CD4-positive, alpha-beta T cell treated with Interleukin-1 beta for 1 hour (primary cell): ENCODE data around the gene OR2T27.
"Not testable (repeated sequence)": the region's sequence is repeated elsewhere in the genome, so short reads cannot be mapped to it uniquely, and the experiment has no call there.

Source experiments
- DNase-seq, 2 donors: peaks; one replicate each; pipeline ENCODE4 v3.0.0-alpha.2; 2020 to 2022

Gene OR2T27, protein sequence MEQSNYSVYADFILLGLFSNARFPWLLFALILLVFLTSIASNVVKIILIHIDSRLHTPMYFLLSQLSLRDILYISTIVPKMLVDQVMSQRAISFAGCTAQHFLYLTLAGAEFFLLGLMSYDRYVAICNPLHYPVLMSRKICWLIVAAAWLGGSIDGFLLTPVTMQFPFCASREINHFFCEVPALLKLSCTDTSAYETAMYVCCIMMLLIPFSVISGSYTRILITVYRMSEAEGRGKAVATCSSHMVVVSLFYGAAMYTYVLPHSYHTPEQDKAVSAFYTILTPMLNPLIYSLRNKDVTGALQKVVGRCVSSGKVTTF

DNA sequence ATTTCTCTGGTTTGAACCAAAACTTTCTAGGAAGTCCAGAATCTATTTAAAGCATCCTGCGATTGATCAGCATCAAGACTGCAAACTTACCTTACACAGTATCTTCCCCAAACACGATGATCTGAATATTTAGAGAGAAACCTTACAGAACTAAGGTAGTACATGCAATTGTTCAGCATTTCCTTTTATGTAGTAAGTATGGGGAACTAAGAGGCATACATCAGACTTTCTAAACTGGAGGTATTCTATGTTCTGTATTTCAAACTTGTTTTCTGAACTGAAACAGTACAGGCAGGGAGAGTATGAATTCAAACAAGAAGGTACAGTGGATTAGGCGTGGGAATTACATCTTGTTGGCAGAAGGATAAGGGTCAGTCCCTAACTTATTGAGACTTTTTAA, at the start of gene OR2T27:
TSS of gene OR2T27 (minus strand) at position 175 of the 400 bp plus-strand sequence. CDS start 4,644 bp downstream, outside the sequence.
- not testable (repeated sequence) for DNase-seq

DNA sequence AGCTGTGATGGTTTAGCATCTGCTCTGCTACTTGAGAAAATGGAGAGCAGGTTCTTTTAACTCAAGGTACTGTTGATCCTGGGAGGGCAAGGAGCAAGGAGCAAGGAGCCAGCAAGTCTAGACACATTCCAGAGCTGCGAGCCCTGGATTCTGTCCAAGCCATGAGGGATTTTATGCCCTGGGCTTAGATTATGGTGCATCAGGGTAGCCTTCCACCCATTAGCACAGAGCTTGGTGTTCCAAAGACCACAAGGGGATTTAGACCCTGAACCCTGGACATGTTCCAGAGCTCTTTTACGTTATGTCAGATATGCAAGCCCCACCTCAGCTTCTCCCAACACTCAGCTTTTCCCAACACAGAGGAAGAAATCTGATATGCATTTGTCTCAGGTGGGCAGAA, 49.3 kb upstream of the OR2T27 start:
- no peak for DNase-seq

DNA sequence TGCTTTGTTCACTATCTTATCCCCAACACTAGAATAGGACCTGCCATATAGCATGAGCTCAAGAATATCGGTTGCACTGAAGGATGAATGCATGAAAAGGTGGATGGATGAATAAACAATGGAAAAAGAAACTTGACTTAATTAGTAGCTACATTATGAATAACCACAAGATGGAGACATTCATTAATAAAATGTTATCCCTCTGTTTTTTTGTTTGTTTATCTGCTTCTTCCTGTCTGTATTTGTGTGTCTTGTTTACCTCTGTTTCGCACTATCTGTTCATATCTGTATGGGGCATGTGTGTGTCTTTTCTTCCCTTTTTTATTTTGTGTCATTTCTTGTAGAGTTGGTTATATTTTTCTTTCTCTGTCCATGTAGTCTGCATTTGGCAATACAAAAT, 48.3 kb upstream of the OR2T27 start:
- DNase-seq: no peak

DNA sequence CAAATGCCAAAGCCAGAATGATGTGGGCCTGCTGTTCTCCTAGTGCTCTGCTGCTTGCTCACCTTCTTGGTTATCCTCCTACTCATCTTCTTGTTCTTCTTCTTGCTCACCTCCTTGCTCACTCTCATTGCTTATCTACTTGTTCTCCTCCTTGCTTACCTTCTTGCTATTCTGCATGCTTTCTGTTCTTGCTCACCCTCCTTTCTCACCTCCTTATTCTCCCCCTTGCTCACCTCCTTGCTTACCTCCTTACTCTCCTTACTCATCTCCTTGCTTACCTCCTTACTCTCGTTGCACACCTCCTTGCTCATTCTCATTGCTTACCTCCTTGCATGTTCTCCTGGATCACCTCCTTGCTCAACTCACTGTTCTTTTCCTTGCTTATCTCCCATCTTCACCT, 47.4 kb upstream of the OR2T27 start, which contains the start of gene OR14I1:
TSS of gene OR14I1 (minus strand) at position 53 of the 400 bp plus-strand sequence.
- no peak for DNase-seq

DNA sequence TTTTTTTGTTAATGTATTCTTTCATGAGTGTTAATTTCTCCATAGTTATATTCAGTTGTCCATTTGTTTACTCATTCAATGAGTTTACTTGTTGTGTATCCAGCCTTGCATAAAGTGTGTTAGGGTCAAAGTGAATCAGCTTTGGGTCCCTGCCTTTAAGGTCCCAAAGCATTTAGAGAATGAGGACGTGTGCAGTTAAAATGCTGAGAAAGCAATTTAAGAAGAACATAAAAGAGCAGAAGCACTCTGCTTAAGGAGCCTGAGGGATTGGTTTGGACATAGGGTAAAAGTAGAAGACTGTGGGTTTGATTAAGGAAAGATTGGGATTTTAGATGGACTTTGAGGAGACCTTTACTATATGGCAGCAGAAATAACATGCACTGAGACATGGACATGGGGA, 43.8 kb upstream of the OR2T27 start:
- DNase-seq: no peak

DNA sequence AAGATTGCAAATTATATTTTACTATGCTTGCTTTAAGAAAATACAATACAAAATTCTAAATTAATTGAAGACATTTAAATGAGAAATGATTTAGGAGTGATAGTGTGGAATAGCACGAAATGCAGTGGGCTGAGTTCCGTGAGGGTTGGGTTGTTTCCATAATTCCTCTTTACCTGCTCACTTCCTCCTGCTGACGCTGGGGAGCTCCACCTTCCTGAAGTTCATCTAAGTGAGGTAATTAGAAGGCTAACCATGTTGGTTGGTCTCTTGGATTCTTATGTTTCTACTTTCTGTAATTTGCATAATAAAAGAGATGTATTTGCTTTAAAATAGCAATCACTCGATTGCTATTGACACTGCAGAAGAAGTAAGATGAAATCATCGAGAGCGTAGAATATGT, 42.6 kb upstream of the OR2T27 start:
- no peak for DNase-seq

DNA sequence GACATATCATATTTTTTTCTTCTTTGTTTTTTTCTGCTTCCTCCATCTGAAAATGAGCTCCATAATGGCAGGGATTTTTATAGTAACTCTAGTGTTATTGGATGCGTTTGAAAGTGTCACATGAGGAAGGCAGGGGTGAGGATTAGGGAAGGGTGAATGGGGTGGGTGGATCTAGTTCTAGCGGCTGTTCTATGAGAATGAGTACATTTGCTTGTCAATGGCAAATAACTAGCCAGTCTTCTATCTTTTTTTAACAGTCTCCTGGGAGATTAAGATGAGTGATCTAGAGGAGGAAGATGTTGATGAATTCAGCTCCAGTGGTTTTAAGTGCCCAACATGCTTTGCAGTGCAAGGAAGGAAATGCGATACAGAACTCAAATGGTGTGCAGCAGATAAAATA, 41.4 kb upstream of the OR2T27 start:
- DNase-seq: no peak

DNA sequence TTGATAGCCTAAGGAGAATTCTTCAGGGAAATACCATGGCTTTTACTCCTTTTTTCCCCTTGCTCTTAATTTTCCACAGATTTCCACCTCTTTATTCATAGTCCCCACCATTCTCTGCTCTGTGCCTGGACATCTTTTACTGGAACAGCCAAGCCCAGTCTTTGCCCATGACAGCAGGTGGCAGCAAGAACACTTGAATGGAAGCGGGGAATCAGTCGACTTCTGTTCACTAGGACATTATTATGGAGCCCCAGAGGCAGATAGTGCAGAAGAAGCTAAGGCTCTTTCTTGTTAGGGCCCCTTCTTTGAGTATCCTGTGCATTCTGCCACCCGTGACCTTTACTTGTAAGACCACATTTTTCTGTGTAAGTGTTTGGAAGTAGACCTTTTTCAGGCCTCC, 40.9 kb upstream of the OR2T27 start:
- peak in 1 of 2 donors; percentile 6 for DNase-seq

DNA sequence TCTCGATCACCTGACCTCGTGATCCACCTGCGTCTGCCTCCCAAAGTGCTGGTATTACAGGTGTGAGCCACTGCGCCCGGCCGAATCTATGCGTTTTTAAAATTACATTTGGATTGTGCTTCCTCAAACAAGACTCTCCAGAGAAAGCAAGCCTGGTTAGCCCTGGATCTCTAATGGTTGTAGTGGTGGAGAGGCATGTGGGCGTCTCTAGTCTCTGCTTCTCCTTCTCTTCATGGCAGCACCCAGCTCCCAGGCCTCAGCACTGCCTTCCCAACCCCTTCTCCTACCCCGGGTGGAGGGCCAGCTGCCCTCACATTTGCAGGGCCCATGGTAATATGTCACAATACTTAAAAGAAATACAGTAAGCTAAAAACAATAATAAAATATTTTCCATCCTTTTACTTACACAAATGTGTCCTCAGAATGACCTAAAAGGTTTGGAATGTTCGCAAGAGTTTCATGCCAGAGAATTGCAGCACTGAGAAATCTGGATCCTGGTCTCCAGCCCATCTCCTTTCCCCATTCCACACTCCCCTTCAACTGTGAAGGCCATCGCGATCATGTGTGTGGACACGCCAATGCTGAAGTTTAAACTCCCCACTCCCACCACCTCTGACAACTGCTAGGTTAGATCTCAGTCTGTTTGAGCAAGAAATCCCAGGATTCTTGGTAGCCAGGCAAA, 40.3 kb upstream of the OR2T27 start:
- DNase-seq: no peak

DNA sequence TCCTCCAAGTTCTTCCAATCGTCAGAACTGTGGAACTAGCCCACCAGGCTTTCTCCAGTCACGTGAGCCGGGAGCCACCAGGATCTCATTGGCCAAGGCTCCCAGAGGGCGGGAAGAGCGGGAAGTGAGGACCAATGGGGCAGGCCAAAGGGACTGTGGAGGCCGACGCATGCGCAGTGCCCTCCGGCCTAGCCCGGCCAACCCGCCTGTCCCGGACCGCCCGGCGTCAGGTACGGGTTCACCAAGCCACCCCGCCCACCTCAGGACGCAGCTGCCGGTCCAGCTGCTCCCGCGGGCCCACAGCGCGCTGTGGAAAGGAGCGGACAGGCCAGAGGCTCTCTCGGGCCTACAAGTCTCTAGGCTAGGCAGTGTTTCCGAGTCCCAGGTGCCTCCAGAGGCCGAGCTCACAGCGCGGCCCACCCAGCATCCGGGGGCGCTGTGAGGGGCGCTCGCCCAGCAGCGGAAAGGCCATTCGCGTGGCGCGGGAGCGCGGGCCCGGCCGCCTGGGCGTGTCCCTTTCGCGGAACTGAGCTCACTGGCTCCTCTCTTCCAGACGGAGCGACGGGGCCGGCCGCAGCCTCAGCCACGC, 36.3 kb upstream of the OR2T27 start:
- no peak for DNase-seq

DNA sequence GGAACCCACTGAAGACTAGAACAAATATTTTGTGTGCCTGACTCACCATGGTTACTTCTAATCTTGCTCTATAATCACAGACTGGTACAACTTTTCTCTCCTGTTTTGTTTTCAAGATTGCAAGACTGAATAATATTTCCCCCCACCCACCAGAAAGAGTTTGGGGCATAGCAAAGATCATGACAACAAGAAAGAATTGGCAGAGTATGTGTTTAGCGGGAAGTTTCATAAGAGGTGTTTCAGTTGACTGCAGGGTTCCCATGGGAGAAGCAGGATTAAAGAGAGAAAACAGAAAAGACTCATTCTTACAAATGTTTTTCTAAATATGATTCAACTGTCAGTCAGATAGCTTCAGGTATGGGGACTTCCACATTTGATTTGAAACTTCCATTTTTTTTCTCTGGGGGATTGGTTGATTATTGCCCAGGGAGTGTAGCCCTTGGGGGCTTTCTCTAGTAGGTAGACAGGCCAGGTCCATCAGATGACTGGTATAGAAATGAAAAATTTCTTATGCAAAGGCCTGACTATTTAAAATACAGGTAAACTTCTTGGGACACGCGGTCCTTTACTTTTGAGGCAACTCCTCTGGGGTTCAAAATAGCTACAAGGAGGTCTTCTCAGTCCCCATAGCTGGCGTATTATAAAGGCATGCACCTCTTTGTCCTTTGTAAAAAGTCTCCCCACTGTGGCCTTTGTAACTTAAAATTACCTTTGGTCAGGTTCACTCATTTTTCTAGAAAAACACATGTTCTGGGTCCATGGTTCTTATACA, 33.4 kb upstream of the OR2T27 start:
- no peak for DNase-seq

DNA sequence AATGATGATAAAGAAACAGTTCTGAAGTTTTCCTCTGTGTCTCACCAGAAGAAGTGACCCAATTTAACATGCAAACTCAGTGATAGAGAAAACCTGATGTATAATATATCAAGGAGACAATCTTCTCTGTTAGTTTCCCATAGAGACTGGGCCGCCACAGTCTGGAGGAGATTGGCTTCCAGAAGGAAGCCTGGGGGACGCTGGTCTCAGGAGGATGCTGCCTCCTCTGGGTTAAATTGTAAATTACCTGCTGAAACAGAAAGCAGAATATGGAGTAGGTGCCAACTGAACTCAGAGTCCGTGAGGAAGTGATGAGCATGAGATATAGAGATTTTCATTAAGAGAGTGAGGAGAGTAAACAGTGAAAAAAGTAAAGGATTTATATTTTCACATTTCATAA, 31.5 kb upstream of the OR2T27 start:
- DNase-seq: peak; percentile 23 to 34

DNA sequence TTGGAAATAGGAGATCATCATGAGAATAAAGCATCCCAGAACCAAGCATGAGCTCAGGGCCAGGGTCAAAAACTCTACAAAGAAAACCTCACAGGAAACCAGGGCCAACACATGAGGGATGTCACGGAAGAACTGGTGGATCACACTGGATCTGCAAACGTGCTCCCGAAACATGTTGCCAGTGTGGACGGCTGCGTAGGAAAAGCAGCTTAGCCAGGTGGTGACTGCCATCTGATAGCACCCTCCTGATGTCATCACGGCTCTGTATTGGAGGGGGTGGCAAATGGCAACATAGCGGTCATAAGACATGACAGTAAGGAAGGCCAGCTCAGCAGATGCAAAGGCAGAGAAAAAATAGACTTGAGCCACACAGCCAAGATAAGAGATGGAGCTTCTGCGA, 26.3 kb upstream of the OR2T27 start:
- no peak for DNase-seq

DNA sequence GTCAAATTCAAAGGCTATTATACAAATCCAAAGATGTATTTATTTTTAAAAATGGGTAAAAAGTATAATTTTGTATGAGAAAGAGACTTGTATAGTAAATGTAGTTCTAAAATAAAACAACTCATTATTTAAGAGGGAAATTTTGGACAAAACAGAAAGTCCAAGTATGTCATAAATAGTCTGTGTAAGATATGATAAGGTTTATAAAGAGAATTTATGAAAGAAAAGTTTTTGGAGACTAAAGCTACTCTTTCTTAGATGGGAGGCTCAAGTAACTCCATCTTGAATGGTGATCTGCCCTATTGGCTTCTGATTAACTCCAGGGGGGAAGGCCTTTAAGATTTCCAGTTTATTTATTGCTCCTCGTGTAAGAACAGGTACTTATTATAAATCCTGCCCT, 14.7 kb upstream of the OR2T27 start:
- no peak for DNase-seq

DNA sequence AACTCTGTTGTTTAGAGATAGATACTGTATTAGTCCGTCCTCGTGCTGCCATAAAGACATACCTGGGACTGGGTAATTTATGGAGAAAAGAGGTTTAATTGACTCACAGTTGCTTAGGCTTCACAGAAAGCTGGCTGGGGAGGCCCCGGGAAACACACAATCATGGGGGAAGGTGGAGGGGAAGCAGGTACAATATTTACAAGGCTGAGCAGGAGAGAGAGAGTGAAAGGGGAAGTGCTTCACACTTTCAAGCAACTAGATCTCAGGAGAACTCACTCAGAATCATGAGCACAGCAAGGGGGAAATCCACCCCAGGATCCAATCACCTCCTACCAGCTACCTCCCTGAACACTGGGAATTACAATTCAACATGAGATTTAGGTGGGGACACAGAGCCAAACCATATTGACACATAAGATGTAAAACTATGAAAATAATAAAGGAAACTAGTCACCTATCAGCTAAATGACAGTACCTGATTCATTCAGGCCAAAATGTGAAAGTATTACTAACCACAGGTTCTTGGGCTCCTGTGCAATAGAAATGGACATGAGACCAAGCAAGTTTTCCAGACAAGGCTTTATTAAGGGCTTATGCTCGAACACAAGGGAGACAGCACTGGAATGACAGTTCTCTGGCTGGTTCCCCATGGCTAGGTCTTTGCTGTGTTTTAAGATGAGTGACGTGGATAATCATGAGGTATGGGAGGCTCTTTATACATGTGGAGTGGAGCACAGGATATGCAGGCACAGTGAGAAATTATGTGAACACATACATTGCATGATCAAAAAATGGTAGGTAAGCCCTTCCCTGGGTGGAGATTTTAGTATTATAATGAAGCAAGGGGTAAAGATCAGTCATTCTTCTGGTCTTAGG, 8.4 kb upstream of the OR2T27 start:
- peak in 1 of 2 donors; percentile 7 for DNase-seq

DNA sequence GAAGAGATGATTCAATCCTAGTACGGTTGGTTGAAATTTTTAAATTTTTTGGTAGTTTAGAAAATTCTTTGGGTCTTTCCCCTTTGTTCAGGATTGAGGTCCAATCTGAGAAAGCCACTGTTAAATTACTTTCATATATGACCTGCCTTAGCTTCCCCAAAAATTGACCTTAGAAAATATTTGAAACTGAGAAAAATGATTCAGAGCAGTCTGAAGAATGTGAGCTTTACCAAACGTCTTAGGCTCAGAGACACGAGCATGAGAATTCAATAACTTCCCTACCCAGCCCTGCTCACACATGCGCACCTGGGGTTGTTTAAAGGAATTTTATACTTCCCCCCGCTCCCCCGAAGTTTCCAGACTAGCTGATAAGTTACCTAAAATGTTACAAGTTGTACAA, 1.5 kb upstream of the OR2T27 start:
- not testable (repeated sequence) for DNase-seq

DNA sequence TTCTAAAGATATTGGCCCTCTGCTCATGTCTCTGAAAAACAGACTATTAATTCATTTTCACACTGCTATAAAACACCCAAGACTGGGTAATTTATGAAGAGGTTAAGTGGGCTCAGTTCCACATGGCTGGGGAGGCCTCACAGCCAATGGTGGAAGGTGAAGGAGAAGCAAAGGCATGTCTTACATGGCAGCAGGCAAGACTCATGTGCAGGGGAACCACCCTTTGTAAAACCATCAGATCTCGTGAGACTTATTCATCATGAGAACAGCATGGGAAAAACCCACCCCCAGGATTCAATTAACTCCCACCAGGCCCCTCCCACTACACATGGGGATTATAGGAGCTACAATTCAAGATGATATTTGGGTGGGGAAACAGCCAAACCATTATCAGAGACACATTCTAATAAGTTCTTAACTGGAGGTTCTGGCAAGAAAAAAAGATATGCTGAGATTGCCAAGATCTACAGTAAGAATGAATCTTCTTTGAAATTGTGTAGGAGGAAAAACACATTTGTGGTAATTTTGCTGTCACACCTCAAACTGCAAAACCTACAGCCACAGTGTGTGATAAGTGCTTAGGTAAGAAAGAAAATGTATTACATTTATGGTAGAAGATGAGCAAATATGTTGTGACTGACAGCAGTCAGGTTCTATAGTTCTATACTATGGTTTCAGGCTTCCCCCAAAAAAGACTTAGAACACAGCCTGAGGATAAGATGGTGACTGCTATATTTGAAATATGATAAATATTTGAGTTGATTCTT, 6.4 kb downstream of the OR2T27 start:
- DNase-seq: not testable (repeated sequence)

DNA sequence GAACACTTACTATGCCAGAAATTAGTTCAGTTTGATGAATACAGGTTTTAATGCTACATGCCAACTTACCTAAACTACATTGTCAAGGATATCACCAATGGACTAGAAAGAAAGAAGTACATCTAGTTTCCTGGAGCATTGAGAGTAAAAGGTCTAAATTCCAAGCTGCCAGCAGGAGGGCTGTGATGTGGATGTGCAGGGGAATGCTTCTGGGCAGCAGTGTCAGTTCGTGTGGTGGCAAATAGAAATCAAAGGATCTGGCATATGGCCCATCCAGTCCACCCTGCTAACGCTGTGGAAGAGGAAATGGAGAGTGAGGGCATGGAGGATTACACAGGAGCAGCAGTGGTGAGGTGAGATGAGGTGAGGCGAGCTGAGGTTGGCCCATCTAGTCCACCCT, 10.2 kb downstream of the OR2T27 start, which contains the start of gene OR2T35:
TSS of gene OR2T35 (minus strand) at position 101 of the 400 bp plus-strand sequence. CDS start 6,020 bp downstream, outside the sequence.
- DNase-seq: not testable (repeated sequence)

DNA sequence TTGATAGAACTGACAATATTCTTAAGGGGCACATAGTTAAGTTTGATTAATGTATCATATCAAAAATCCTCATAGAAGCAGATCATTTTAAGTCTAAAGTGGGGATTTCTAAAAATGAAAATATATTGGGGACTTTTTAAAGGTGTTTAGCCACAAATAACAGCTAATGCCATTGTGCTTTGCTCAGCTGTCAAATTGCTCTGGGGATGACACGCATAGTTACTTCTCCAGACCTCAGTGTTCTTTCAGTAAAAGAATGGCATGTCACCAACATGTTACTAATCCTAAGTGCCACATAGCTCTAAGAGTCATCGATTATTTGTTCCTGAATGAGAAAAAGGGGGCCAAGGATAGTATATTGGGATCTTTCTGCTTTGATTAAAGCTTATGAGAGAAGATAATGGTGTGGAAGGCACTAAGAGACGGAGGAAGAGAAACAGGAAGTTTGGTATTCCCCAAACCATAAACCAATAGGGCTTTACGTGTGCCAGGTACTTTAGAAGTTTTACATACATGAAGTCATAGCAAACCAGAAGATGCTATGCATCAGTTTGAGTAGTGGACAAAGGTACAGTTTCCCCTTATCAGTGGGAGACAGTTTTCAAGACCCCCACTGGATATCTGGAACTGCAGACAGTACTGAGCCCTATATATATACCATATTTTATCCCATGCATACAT, 12.2 kb downstream of the OR2T27 start:
- not testable (repeated sequence) for DNase-seq

DNA sequence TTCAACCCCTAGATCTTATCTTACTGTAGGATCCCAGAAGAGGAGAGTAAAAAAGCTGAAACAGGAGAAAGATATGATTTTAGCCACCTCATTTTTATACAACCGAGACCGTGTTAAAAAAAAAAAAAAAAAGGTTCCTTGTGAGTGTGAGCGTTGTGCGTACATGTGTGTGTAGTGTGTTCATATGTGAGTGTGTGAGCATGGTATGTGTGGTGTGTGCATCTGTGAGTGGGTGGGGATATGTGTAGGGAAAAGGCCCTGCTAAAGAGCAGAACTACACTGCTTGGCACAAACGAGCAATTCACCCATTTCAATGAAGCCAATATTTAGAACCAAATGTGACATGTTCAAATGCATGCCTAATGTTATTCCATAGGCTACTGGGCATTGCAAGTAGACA, 13.7 kb downstream of the OR2T27 start:
- not testable (repeated sequence) for DNase-seq

DNA sequence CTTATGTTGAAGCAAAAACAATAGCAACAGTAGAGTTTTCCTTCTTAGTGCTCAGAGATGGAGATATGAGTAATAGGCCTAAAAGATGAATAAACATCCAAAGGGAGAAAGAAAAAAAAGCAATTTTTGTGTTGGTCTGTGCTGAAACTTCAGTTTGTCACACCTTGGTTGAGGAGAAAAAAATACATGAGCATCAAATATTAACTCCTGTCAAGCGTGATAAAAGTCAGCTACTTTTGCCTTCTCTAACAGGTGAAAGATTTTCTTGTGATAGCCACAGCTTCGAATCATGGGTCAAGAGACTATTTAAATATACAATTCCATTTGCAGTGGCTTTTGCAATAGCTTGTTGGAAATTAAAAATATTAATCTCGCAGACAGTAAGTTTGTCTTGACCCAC, 14.4 kb downstream of the OR2T27 start:
- DNase-seq: not testable (repeated sequence)
